ENCODE measurements around the gene MYO1D. TPM values are rescaled to one million over a fixed set of nuclear protein-coding genes. Genes with fewer than 3 reads are reported as not detected.

Gene MYO1D
- total and polyA plus RNA-seq, 4 donors: 22.0 to 75.8 (median 61.4) TPM

- H3K27me3 ChIP-seq (ENCODE audit: control insufficient read depth in 3 of 3, insufficient read depth in 3 of 3, low read length in 2 of 3): no peaks in the 10 kb centered on the region
- no peak for DNase-seq
Observed at GRCh38 chr17:32588135-32588534, 288.8 kb downstream of the MYO1D start.

GRCh38 chr17:32586666-32587065 is 290.3 kb downstream of the MYO1D start:
- Histone ChIP-seq H3K27me3 (ENCODE audit: control insufficient read depth in 3 of 3, insufficient read depth in 3 of 3, low read length in 2 of 3) (no peaks in the 10 kb centered on the region), H3K9me3 (ENCODE audit: control insufficient read depth in 4 of 4, insufficient read depth in 3 of 4, low read length in 3 of 4) (peaks cover 0 to 5% (median under 1%) of the 10 kb centered on the region in 4 donors), H3K27ac (ENCODE audit: low read depth in 1 of 2, low read length in 1 of 2) (no peak overlapping the region), H3K4me3 (no peak overlapping the region), H3K9ac (ENCODE audit: insufficient read depth in 1 of 2, low read length in 2 of 2) (no peak overlapping the region), H3K4me1 (ENCODE audit: control insufficient read depth in 5 of 5, insufficient read depth in 5 of 5, low read length in 5 of 5) (no peaks in the 10 kb centered on the region), H3K36me3 (ENCODE audit: control insufficient read depth in 4 of 4, insufficient read depth in 4 of 4, low read length in 4 of 4) (no peaks in the 10 kb centered on the region)
- ATAC-seq (ENCODE audit: insufficient read depth, low FRiP score): no peak
- TF ChIP-seq, protein P1, sequence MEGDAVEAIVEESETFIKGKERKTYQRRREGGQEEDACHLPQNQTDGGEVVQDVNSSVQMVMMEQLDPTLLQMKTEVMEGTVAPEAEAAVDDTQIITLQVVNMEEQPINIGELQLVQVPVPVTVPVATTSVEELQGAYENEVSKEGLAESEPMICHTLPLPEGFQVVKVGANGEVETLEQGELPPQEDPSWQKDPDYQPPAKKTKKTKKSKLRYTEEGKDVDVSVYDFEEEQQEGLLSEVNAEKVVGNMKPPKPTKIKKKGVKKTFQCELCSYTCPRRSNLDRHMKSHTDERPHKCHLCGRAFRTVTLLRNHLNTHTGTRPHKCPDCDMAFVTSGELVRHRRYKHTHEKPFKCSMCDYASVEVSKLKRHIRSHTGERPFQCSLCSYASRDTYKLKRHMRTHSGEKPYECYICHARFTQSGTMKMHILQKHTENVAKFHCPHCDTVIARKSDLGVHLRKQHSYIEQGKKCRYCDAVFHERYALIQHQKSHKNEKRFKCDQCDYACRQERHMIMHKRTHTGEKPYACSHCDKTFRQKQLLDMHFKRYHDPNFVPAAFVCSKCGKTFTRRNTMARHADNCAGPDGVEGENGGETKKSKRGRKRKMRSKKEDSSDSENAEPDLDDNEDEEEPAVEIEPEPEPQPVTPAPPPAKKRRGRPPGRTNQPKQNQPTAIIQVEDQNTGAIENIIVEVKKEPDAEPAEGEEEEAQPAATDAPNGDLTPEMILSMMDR (IDR thresholded peaks at IDR 0.05; ENCODE audit: control extremely low read depth, extremely low read depth): no peak
- WGBS, 2 donors: 90 to 94% methylated on average over 2 of the region's 2 CpGs
- no peak for DNase-seq

More at GRCh38 chr17:32588135-32588534, 288.8 kb downstream of the MYO1D start:
- H3K9me3 ChIP-seq (ENCODE audit: control insufficient read depth in 4 of 4, insufficient read depth in 3 of 4, low read length in 3 of 4): peaks cover 0 to 2% (median 0%) of the 10 kb centered on the region in 4 donors
- TF ChIP-seq, protein P1 (IDR thresholded peaks at IDR 0.05; ENCODE audit: control extremely low read depth, extremely low read depth): no peak
- H3K4me1 ChIP-seq (ENCODE audit: control insufficient read depth in 5 of 5, insufficient read depth in 5 of 5, low read length in 5 of 5): no peaks in the 10 kb centered on the region
- ATAC-seq (ENCODE audit: insufficient read depth, low FRiP score): no peak
- no peaks in the 10 kb centered on the region for H3K36me3 ChIP-seq (ENCODE audit: control insufficient read depth in 4 of 4, insufficient read depth in 4 of 4, low read length in 4 of 4)
- no peak overlapping the region for H3K9ac ChIP-seq (ENCODE audit: insufficient read depth in 1 of 2, low read length in 2 of 2)
- H3K4me3 ChIP-seq: no peak overlapping the region
- 75 to 89% methylated on average over 3 of the region's 3 CpGs for WGBS, 2 donors
- no peak overlapping the region for H3K27ac ChIP-seq (ENCODE audit: low read depth in 1 of 2, low read length in 1 of 2)

DNA sequence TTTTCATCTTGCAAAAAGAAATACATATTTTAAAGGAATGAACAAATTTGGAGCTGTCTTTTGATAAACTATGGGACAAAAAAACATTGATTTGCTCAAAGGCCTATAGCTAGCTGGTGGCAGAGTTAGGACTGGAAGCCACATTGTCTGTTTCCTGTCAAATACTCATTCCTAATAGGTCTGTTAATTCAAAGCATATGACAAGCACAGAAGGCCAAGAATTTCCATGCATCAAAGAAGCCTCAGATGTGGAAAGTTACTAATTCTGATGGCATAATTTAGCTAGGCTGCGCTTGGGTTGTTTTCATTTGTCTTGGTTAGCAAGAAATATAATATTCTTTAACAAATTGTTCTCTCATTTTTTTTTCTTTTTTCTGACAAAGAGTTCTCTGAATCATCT is 292.1 kb downstream of the MYO1D start:
- TF ChIP-seq, protein P1 (IDR thresholded peaks at IDR 0.05; ENCODE audit: control extremely low read depth, extremely low read depth): no peak
- Histone ChIP-seq H3K27ac (ENCODE audit: low read depth in 1 of 2, low read length in 1 of 2) (no peak overlapping the region), H3K36me3 (ENCODE audit: control insufficient read depth in 4 of 4, insufficient read depth in 4 of 4, low read length in 4 of 4) (no peaks in the 10 kb centered on the region), H3K4me3 (no peak overlapping the region), H3K9me3 (ENCODE audit: control insufficient read depth in 4 of 4, insufficient read depth in 3 of 4, low read length in 3 of 4) (peaks cover 0 to 5% (median 3%) of the 10 kb centered on the region in 4 donors), H3K9ac (ENCODE audit: insufficient read depth in 1 of 2, low read length in 2 of 2) (no peak overlapping the region), H3K4me1 (ENCODE audit: control insufficient read depth in 5 of 5, insufficient read depth in 5 of 5, low read length in 5 of 5) (no peaks in the 10 kb centered on the region), H3K27me3 (ENCODE audit: control insufficient read depth in 3 of 3, insufficient read depth in 3 of 3, low read length in 2 of 3) (no peaks in the 10 kb centered on the region)
- DNase-seq (no peak), ATAC-seq (ENCODE audit: insufficient read depth, low FRiP score) (no peak)
- 93 to 98% methylated on average over 1 of the region's 1 CpG for WGBS, 2 donors

- Histone ChIP-seq H3K4me3 (no peak overlapping the region), H3K36me3 (ENCODE audit: control insufficient read depth in 4 of 4, insufficient read depth in 4 of 4, low read length in 4 of 4) (no peaks in the 10 kb centered on the region), H3K9me3 (ENCODE audit: control insufficient read depth in 4 of 4, insufficient read depth in 3 of 4, low read length in 3 of 4) (peaks cover 0 to 5% (median 3%) of the 10 kb centered on the region in 4 donors), H3K27me3 (ENCODE audit: control insufficient read depth in 3 of 3, insufficient read depth in 3 of 3, low read length in 2 of 3) (no peaks in the 10 kb centered on the region), H3K9ac (ENCODE audit: insufficient read depth in 1 of 2, low read length in 2 of 2) (no peak overlapping the region), H3K27ac (ENCODE audit: low read depth in 1 of 2, low read length in 1 of 2) (no peak overlapping the region), H3K4me1 (ENCODE audit: control insufficient read depth in 5 of 5, insufficient read depth in 5 of 5, low read length in 5 of 5) (no peaks in the 10 kb centered on the region)
- WGBS, 2 donors: 86 to 97% methylated on average over 1 of the region's 1 CpG
- TF ChIP-seq, protein P1 (IDR thresholded peaks at IDR 0.05; ENCODE audit: control extremely low read depth, extremely low read depth): no peak
- no peak for ATAC-seq (ENCODE audit: insufficient read depth, low FRiP score)
- no peak for DNase-seq
Observed at GRCh38 chr17:32583053-32583452, 293.9 kb downstream of the MYO1D start.
